ENCODE results near the gene UBE3B. TPM values are rescaled to one million over a fixed set of nuclear protein-coding genes. Genes with fewer than 3 reads are reported as not detected.

Gene UBE3B
- total RNA-seq, 1 donor from 2014 or later, result 32.2 TPM

GRCh38 chr12:109480356-109480755 is 2.9 kb downstream of the UBE3B start:
- no peak overlapping the region for H3K27ac ChIP-seq
- peaks cover 35% of the 10 kb centered on the region for H3K4me1 ChIP-seq
- no peaks in the 10 kb centered on the region for H3K27me3 ChIP-seq
- no peak overlapping the region for H3K4me3 ChIP-seq
- intact Hi-C loops (cut with DNase I), result no loop called here
- peaks cover 0 to 25% of the 10 kb centered on the region in 2 donors for H3K36me3 ChIP-seq
- no peak for DNase-seq (ENCODE audit: extremely low spot score in 2 of 2)
- TF ChIP-seq POLR2AphosphoS5 (IDR thresholded peaks at IDR 0.05; ENCODE audit: insufficient read depth in 1 of 2, low read depth in 1 of 2) (no peak), CTCF (IDR thresholded peaks at IDR 0.05) (no peak)
- H3K9me3 ChIP-seq, result no peaks in the 10 kb centered on the region

GRCh38 chr12:109481863-109482262 is 4.4 kb downstream of the UBE3B start:
- no peak for DNase-seq (ENCODE audit: extremely low spot score in 2 of 2)
- TF ChIP-seq POLR2AphosphoS5 (IDR thresholded peaks at IDR 0.05; ENCODE audit: insufficient read depth in 1 of 2, low read depth in 1 of 2) (no peak), POLR2A (IDR thresholded peaks at IDR 0.05) (no peak), CTCF (IDR thresholded peaks at IDR 0.05) (no peak)
- Histone ChIP-seq H3K27ac (no peak overlapping the region), H3K4me3 (no peak overlapping the region), H3K4me1 (peaks cover 22% of the 10 kb centered on the region), H3K27me3 (no peaks in the 10 kb centered on the region), H3K36me3 (peaks cover 0 to 40% of the 10 kb centered on the region in 2 donors), H3K9me3 (no peaks in the 10 kb centered on the region)
- intact Hi-C loops (cut with DNase I), result no loop called here

- intact Hi-C loops (cut with DNase I), result no loop called here
- DNase-seq (ENCODE audit: extremely low spot score in 2 of 2), result no peak
- no peak overlapping the region for H3K27ac ChIP-seq
Observed at GRCh38 chr12:109482491-109482890, 5.1 kb downstream of the UBE3B start.

GRCh38 chr12:109482894-109483293 is 5.5 kb downstream of the UBE3B start:
- intact Hi-C loops (cut with DNase I), result no loop called here
- Histone ChIP-seq H3K4me3 (no peak overlapping the region), H3K9me3 (no peaks in the 10 kb centered on the region), H3K27ac (no peak overlapping the region), H3K4me1 (peaks cover 21% of the 10 kb centered on the region), H3K27me3 (no peaks in the 10 kb centered on the region), H3K36me3 (peaks cover 0 to 51% of the 10 kb centered on the region in 2 donors)
- no peak for DNase-seq (ENCODE audit: extremely low spot score in 2 of 2)
- TF ChIP-seq POLR2AphosphoS5 (IDR thresholded peaks at IDR 0.05; ENCODE audit: insufficient read depth in 1 of 2, low read depth in 1 of 2) (no peak), POLR2A (IDR thresholded peaks at IDR 0.05) (no peak), CTCF (IDR thresholded peaks at IDR 0.05) (no peak)

More at GRCh38 chr12:109482491-109482890, 5.1 kb downstream of the UBE3B start:
- H3K27me3 ChIP-seq, result no peaks in the 10 kb centered on the region
- no peak for TF ChIP-seq POLR2AphosphoS5 (IDR thresholded peaks at IDR 0.05; ENCODE audit: insufficient read depth in 1 of 2, low read depth in 1 of 2)
- no peak for TF ChIP-seq CTCF (IDR thresholded peaks at IDR 0.05)
- no peak for TF ChIP-seq POLR2A (IDR thresholded peaks at IDR 0.05)
- peaks cover 22% of the 10 kb centered on the region for H3K4me1 ChIP-seq
- H3K36me3 ChIP-seq, result peaks cover 0 to 47% of the 10 kb centered on the region in 2 donors
- H3K4me3 ChIP-seq, result no peak overlapping the region
- H3K9me3 ChIP-seq, result no peaks in the 10 kb centered on the region

GRCh38 chr12:109483346-109483745 is 5.9 kb downstream of the UBE3B start:
- H3K27ac ChIP-seq, result no peak overlapping the region
- H3K4me3 ChIP-seq, result no peak overlapping the region
- DNase-seq (ENCODE audit: extremely low spot score in 2 of 2), result no peak
- peaks cover 16% of the 10 kb centered on the region for H3K4me1 ChIP-seq
- no peaks in the 10 kb centered on the region for H3K27me3 ChIP-seq
- intact Hi-C loops (cut with DNase I), result no loop called here
- H3K9me3 ChIP-seq, result no peaks in the 10 kb centered on the region
- TF ChIP-seq POLR2A (IDR thresholded peaks at IDR 0.05), result no peak
- no peak for TF ChIP-seq CTCF (IDR thresholded peaks at IDR 0.05)
- no peak for TF ChIP-seq POLR2AphosphoS5 (IDR thresholded peaks at IDR 0.05; ENCODE audit: insufficient read depth in 1 of 2, low read depth in 1 of 2)
- H3K36me3 ChIP-seq, result peaks cover 0 to 55% of the 10 kb centered on the region in 2 donors
